IPS-20b (cell line): Measurements from ENCODE around the gene STPG2.

Experiments used
- H3K27ac ChIP-seq: one replicate; pipeline ENCODE4 v1.5.1; 2013; ENCODE audit warnings: low read length
- H3K27me3 ChIP-seq: 2 replicates; pipeline ENCODE4 v1.6.1; 2013; ENCODE audit warnings: mild to moderate bottlenecking, low read length, inconsistent platforms; ENCODE audit not compliant: insufficient read depth
- H3K36me3 ChIP-seq: 2 replicates; pipeline ENCODE4 v1.6.1; 2013; ENCODE audit warnings: low read depth, mild to moderate bottlenecking, inconsistent platforms, low read length, moderate library complexity; ENCODE audit not compliant: insufficient read depth
- H3K4me1 ChIP-seq: 2 replicates; pipeline ENCODE4 v1.6.1; 2013; ENCODE audit warnings: mild to moderate bottlenecking, control low read depth, inconsistent platforms, low read length, moderate library complexity; ENCODE audit not compliant: insufficient read depth
- H3K4me3 ChIP-seq: 2 replicates; pipeline ENCODE4 v1.5.1; 2013; ENCODE audit warnings: mild to moderate bottlenecking, low read length, inconsistent platforms
- H3K9ac ChIP-seq: 2 replicates; pipeline ENCODE4 v1.6.1; 2013; ENCODE audit warnings: low read depth, mild to moderate bottlenecking, inconsistent platforms, low read length, moderate library complexity
- H3K9me3 ChIP-seq: 2 replicates; pipeline ENCODE4 v1.6.1; 2013; ENCODE audit warnings: mild to moderate bottlenecking, low read depth, low read length, inconsistent platforms; ENCODE audit not compliant: insufficient read depth

The STPG2 gene

GRCh38 chr4:97774347-97774989 is 368.8 kb downstream of the STPG2 start:
- Histone ChIP-seq H3K9ac (no peak overlapping the region), H3K27ac (no peak overlapping the region), H3K9me3 (no peaks in the 10 kb centered on the region), H3K27me3 (no peaks in the 10 kb centered on the region), H3K4me3 (no peak overlapping the region), H3K36me3 (no peaks in the 10 kb centered on the region), H3K4me1 (no peaks in the 10 kb centered on the region)

GRCh38 chr4:97770222-97770621 is 373.1 kb downstream of the STPG2 start:
- no peak overlapping the region for H3K9ac ChIP-seq
- no peak overlapping the region for H3K27ac ChIP-seq
- H3K9me3 ChIP-seq = no peaks in the 10 kb centered on the region
- H3K4me1 ChIP-seq = no peaks in the 10 kb centered on the region
- H3K36me3 ChIP-seq = no peaks in the 10 kb centered on the region
- no peak overlapping the region for H3K4me3 ChIP-seq
- no peaks in the 10 kb centered on the region for H3K27me3 ChIP-seq

GRCh38 chr4:97762115-97762512 is 381.2 kb downstream of the STPG2 start:
- H3K36me3 ChIP-seq = no peaks in the 10 kb centered on the region
- H3K9me3 ChIP-seq = no peaks in the 10 kb centered on the region
- H3K27ac ChIP-seq = no peak overlapping the region
- H3K4me1 ChIP-seq = no peaks in the 10 kb centered on the region
- H3K4me3 ChIP-seq = no peak overlapping the region
- H3K9ac ChIP-seq = no peak overlapping the region
- H3K27me3 ChIP-seq = no peaks in the 10 kb centered on the region

GRCh38 chr4:97761445-97762114 is 381.7 kb downstream of the STPG2 start:
- H3K27ac ChIP-seq = no peak overlapping the region

GRCh38 chr4:97759785-97760184 is 383.5 kb downstream of the STPG2 start:
- no peak overlapping the region for H3K9ac ChIP-seq
- no peaks in the 10 kb centered on the region for H3K27me3 ChIP-seq
- no peaks in the 10 kb centered on the region for H3K36me3 ChIP-seq
- H3K27ac ChIP-seq = no peak overlapping the region
- no peaks in the 10 kb centered on the region for H3K9me3 ChIP-seq
- H3K4me3 ChIP-seq = no peak overlapping the region
- H3K4me1 ChIP-seq = no peaks in the 10 kb centered on the region

More at GRCh38 chr4:97761445-97762114, 381.7 kb downstream of the STPG2 start:
- Histone ChIP-seq H3K27me3 (no peaks in the 10 kb centered on the region), H3K4me3 (no peak overlapping the region), H3K36me3 (no peaks in the 10 kb centered on the region), H3K9me3 (no peaks in the 10 kb centered on the region), H3K9ac (no peak overlapping the region), H3K4me1 (no peaks in the 10 kb centered on the region)

GRCh38 chr4:97752599-97752998 is 390.7 kb downstream of the STPG2 start:
- H3K4me1 ChIP-seq = no peaks in the 10 kb centered on the region
- H3K27me3 ChIP-seq = no peaks in the 10 kb centered on the region
- no peaks in the 10 kb centered on the region for H3K9me3 ChIP-seq
- no peak overlapping the region for H3K27ac ChIP-seq
- H3K9ac ChIP-seq = no peak overlapping the region
- no peaks in the 10 kb centered on the region for H3K36me3 ChIP-seq
- H3K4me3 ChIP-seq = no peak overlapping the region

- Histone ChIP-seq H3K27ac (no peak overlapping the region), H3K36me3 (no peaks in the 10 kb centered on the region), H3K9me3 (no peaks in the 10 kb centered on the region), H3K4me3 (no peak overlapping the region), H3K4me1 (no peaks in the 10 kb centered on the region), H3K27me3 (no peaks in the 10 kb centered on the region), H3K9ac (no peak overlapping the region)
Observed at GRCh38 chr4:97747945-97748344, 395.3 kb downstream of the STPG2 start.

GRCh38 chr4:97720869-97721432 is 422.3 kb downstream of the STPG2 start:
- no peaks in the 10 kb centered on the region for H3K9me3 ChIP-seq
- H3K27me3 ChIP-seq = no peaks in the 10 kb centered on the region
- H3K4me3 ChIP-seq = no peak overlapping the region
- H3K4me1 ChIP-seq = no peaks in the 10 kb centered on the region; the same call in 1 of the 2 replicates
- H3K9ac ChIP-seq = no peak overlapping the region
- H3K27ac ChIP-seq = no peak overlapping the region
- no peaks in the 10 kb centered on the region for H3K36me3 ChIP-seq

GRCh38 chr4:97691111-97691605 is 452.1 kb downstream of the STPG2 start:
- H3K27me3 ChIP-seq = no peaks in the 10 kb centered on the region
- H3K9me3 ChIP-seq = peaks cover 8% of the 10 kb centered on the region
- no peak overlapping the region for H3K4me3 ChIP-seq
- H3K36me3 ChIP-seq = no peaks in the 10 kb centered on the region
- no peak overlapping the region for H3K27ac ChIP-seq
- no peak overlapping the region for H3K9ac ChIP-seq
- no peaks in the 10 kb centered on the region for H3K4me1 ChIP-seq

- H3K36me3 ChIP-seq = no peaks in the 10 kb centered on the region
- no peak overlapping the region for H3K4me3 ChIP-seq
- H3K9ac ChIP-seq = no peak overlapping the region
- no peaks in the 10 kb centered on the region for H3K4me1 ChIP-seq
- no peaks in the 10 kb centered on the region for H3K27me3 ChIP-seq
- no peak overlapping the region for H3K27ac ChIP-seq
- no peaks in the 10 kb centered on the region for H3K9me3 ChIP-seq
Observed at GRCh38 chr4:97670703-97671269, 472.5 kb downstream of the STPG2 start.

- peaks cover 6% of the 10 kb centered on the region for H3K9me3 ChIP-seq
- H3K36me3 ChIP-seq = no peaks in the 10 kb centered on the region
- H3K27me3 ChIP-seq = no peaks in the 10 kb centered on the region
- no peaks in the 10 kb centered on the region for H3K4me1 ChIP-seq
- H3K9ac ChIP-seq = no peak overlapping the region
- H3K27ac ChIP-seq = no peak overlapping the region
- H3K4me3 ChIP-seq = no peak overlapping the region
Observed at GRCh38 chr4:97665553-97665952, 477.7 kb downstream of the STPG2 start.

- Histone ChIP-seq H3K9me3 (peaks cover 6% of the 10 kb centered on the region), H3K27ac (no peak overlapping the region), H3K9ac (no peak overlapping the region), H3K4me1 (no peaks in the 10 kb centered on the region), H3K27me3 (no peaks in the 10 kb centered on the region), H3K4me3 (no peak overlapping the region), H3K36me3 (no peaks in the 10 kb centered on the region)
Observed at GRCh38 chr4:97664741-97665140, 478.5 kb downstream of the STPG2 start.
